Uterus (tissue), 4 donors: Measurements from ENCODE around the gene GALK2. TPM values are rescaled to one million over a fixed set of nuclear protein-coding genes. Genes with fewer than 3 reads are reported as not detected.

Experiments used
- DNase-seq, 2 donors: peaks; one replicate each; pipeline ENCODE4 v3.0.0-alpha.2; 2019 to 2020
- H3K27ac ChIP-seq, 2 donors: fragments of 200-600 bp; sonication (generic); 1 replicate in 1 of 2; 2 replicates in 1 of 2; pipeline ENCODE4 v1.5.1; 2016 to 2018
- H3K27me3 ChIP-seq, 2 donors: fragments of 200-600 bp; sonication (generic); one replicate each; pipeline ENCODE4 v1.5.1; 2018 to 2019; ENCODE audit warnings: control low read depth in 1 of 2
- H3K36me3 ChIP-seq, 2 donors: fragments of 200-600 bp; sonication (generic); one replicate each; pipeline ENCODE4 v1.5.1; 2019; ENCODE audit warnings: control low read depth in 1 of 2
- H3K4me1 ChIP-seq, 2 donors: fragments of 200-600 bp; sonication (generic); one replicate each; pipeline ENCODE4 v1.5.1; 2018 to 2019; ENCODE audit warnings: control low read depth in 1 of 2
- H3K4me3 ChIP-seq, 2 donors: fragments of 200-600 bp; sonication (generic); 1 replicate in 1 of 2; 2 replicates in 1 of 2; pipeline ENCODE4 v1.5.1; 2018 to 2019; ENCODE audit warnings: mild to moderate bottlenecking in 1 of 2
- H3K9me3 ChIP-seq, 2 donors: fragments of 200-600 bp; sonication (generic); one replicate each; pipeline ENCODE4 v1.5.1; 2019; ENCODE audit warnings: control low read depth in 1 of 2
- POLR2A ChIP-seq, 2 donors: fragments of 450-650 bp; IDR thresholded peaks; one replicate each; pipeline ENCODE4 v1.6.1; 2016; ENCODE audit warnings: antibody characterized with exemption in 2 of 2, mild to moderate bottlenecking in 1 of 2, moderate library complexity in 1 of 2
- intact Hi-C: fragments of 100-400 bp; cut with DNase I; formaldehyde crosslinking; loops from one replicate; pipeline ENCODE4 v1.15.1; 2023; ENCODE audit warnings: low total_unique reads
- total RNA-seq, 4 donors: library from RNA; depleted of rRNA in 3 of 4; stranded (reverse); fragments of >200 nt in 3 of 4; gene quantifications; one replicate each; pipeline versions ENCODE4 v1.1.0 to v1.2.4, GENCODE V29; 2014 to 2023
- TF ChIP-seq, protein P1 (sequence below), 4 experiments: fragments of 200-600 bp in 2 of 4; fragments of 450-650 bp in 2 of 4; sonication (generic) in 2 of 4; IDR thresholded peaks; one replicate each; pipeline ENCODE4 v1.5.1; 2016 to 2019; ENCODE audit warnings: antibody characterized with exemption in 4 of 4, mild to moderate bottlenecking in 2 of 4, moderate library complexity in 1 of 4
- donor health status: DM: yes; HTN: yes; CAD: no.

GALK2 gene
- total RNA-seq, 4 donors from 2014 or later, result 65.1 to 178 (median 79.4) TPM

- no peak for DNase-seq
- intact Hi-C loops, result no loop called here
- H3K36me3 ChIP-seq, result no peaks in the 10 kb centered on the region
- H3K4me3 ChIP-seq, result no peak overlapping the region
- H3K27ac ChIP-seq, result no peak overlapping the region
- peaks cover 0 to under 1% of the 10 kb centered on the region in 2 donors for H3K9me3 ChIP-seq
- TF ChIP-seq, protein P1, sequence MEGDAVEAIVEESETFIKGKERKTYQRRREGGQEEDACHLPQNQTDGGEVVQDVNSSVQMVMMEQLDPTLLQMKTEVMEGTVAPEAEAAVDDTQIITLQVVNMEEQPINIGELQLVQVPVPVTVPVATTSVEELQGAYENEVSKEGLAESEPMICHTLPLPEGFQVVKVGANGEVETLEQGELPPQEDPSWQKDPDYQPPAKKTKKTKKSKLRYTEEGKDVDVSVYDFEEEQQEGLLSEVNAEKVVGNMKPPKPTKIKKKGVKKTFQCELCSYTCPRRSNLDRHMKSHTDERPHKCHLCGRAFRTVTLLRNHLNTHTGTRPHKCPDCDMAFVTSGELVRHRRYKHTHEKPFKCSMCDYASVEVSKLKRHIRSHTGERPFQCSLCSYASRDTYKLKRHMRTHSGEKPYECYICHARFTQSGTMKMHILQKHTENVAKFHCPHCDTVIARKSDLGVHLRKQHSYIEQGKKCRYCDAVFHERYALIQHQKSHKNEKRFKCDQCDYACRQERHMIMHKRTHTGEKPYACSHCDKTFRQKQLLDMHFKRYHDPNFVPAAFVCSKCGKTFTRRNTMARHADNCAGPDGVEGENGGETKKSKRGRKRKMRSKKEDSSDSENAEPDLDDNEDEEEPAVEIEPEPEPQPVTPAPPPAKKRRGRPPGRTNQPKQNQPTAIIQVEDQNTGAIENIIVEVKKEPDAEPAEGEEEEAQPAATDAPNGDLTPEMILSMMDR (IDR thresholded peaks at IDR 0.05), result no peak
- TF ChIP-seq POLR2A (IDR thresholded peaks at IDR 0.05), result no peak
- no peaks in the 10 kb centered on the region for H3K4me1 ChIP-seq
- no peaks in the 10 kb centered on the region for H3K27me3 ChIP-seq
These were observed 46.0 kb downstream of the GALK2 start for GRCh38 chr15:49215768-49216739.

- H3K27ac ChIP-seq, result no peak overlapping the region
- no peak for DNase-seq
- no peak for TF ChIP-seq POLR2A (IDR thresholded peaks at IDR 0.05)
- TF ChIP-seq, protein P1 (IDR thresholded peaks at IDR 0.05), result no peak
- no peaks in the 10 kb centered on the region for H3K36me3 ChIP-seq
- no peaks in the 10 kb centered on the region for H3K27me3 ChIP-seq
- no peaks in the 10 kb centered on the region for H3K4me1 ChIP-seq
- intact Hi-C loops, result no loop called here
- H3K9me3 ChIP-seq, result peaks cover 0 to 27% of the 10 kb centered on the region in 2 donors
- H3K4me3 ChIP-seq, result no peak overlapping the region
These were observed 53.7 kb downstream of the GALK2 start for GRCh38 chr15:49223536-49224274.

DNA sequence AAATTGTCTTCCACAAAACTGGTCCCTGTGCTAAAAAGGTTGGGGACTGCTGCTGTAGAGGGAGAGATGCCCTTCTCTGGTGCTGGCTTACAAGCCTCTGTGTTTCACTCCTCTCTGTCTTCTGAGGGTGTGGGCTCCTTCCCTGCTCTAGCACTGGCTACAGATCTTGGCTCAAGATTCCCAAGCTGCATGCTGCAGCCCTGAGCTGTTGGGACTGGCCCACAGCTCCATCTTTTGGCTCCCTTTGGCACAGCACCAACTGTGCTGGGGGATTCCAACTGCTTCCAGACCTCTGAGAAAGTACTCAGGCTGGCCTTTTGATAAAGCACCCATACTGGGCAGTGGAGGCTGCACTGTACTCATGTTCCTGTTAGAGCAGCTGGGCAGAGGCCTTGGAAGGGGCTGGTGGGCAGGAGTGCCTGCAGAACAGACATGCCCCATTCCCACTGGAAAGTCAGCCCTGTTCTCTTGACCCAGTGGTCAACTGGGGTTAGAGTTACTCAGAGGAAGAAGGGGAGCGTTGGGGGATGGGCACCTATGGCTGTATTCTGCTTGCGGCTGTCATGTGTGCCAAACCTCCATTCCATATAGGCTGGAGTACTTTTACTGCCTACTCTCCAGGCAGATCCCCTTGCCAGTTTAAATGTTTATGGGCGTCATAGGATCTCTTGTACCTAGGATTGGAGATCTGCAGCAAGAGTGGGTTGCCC lies 55.7 kb downstream of the GALK2 start:
- H3K4me1 ChIP-seq, result no peaks in the 10 kb centered on the region
- H3K27me3 ChIP-seq, result no peaks in the 10 kb centered on the region
- DNase-seq, result no peak
- TF ChIP-seq POLR2A (IDR thresholded peaks at IDR 0.05), result no peak
- TF ChIP-seq, protein P1 (IDR thresholded peaks at IDR 0.05), result no peak
- intact Hi-C loops, result no loop called here
- no peak overlapping the region for H3K4me3 ChIP-seq
- H3K36me3 ChIP-seq, result no peaks in the 10 kb centered on the region
- no peak overlapping the region for H3K27ac ChIP-seq
- H3K9me3 ChIP-seq, result peaks cover 0 to 27% of the 10 kb centered on the region in 2 donors

DNA sequence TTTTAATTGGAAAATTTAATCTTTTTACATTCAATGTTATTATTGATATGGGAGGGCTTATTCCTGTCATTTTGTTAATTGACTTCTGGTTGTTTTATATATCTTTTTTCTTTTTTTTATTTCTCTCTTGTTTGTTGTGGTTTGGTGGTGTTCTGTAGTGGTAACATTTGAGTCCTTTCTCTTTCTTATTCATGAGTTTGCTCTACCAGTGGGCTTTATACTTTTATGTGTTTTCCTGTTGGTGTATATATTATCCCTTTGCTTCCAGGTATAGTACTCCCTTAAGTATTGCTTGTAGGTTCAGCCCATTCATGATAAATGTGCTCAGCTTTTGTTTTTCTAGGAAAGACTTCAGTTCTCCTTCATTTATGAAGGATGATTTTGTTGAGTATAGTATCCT lies 57.6 kb downstream of the GALK2 start:
- Histone ChIP-seq H3K9me3 (peaks cover 0 to 18% of the 10 kb centered on the region in 2 donors), H3K36me3 (no peaks in the 10 kb centered on the region), H3K27me3 (no peaks in the 10 kb centered on the region), H3K27ac (no peak overlapping the region), H3K4me1 (no peaks in the 10 kb centered on the region), H3K4me3 (no peak overlapping the region)
- TF ChIP-seq POLR2A (IDR thresholded peaks at IDR 0.05), result no peak
- TF ChIP-seq, protein P1 (IDR thresholded peaks at IDR 0.05), result no peak
- intact Hi-C loops, result no loop called here
- no peak for DNase-seq
